ENCODE data around the gene KRABD2.

The KRABD2 gene

GRCh38 chr17:8332128-8332527, 44.4 kb downstream of the KRABD2 start:
- Histone ChIP-seq H4K20me1 (ENCODE audit: control insufficient read depth, insufficient read depth, low read depth, low read length) (no peaks in the 10 kb centered on the region), H3K27me3 (ENCODE audit: control insufficient read depth, low read length) (peaks cover 4% of the 10 kb centered on the region; the same call in 1 of the 2 replicates)
- TF ChIP-seq, protein P1, sequence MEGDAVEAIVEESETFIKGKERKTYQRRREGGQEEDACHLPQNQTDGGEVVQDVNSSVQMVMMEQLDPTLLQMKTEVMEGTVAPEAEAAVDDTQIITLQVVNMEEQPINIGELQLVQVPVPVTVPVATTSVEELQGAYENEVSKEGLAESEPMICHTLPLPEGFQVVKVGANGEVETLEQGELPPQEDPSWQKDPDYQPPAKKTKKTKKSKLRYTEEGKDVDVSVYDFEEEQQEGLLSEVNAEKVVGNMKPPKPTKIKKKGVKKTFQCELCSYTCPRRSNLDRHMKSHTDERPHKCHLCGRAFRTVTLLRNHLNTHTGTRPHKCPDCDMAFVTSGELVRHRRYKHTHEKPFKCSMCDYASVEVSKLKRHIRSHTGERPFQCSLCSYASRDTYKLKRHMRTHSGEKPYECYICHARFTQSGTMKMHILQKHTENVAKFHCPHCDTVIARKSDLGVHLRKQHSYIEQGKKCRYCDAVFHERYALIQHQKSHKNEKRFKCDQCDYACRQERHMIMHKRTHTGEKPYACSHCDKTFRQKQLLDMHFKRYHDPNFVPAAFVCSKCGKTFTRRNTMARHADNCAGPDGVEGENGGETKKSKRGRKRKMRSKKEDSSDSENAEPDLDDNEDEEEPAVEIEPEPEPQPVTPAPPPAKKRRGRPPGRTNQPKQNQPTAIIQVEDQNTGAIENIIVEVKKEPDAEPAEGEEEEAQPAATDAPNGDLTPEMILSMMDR (IDR thresholded peaks at IDR 0.05; ENCODE audit: low read depth, low read length, poor library complexity, severe bottlenecking): no peak
- TF ChIP-seq EZH2phosphoT487 (IDR thresholded peaks at IDR 0.05; ENCODE audit: borderline replicate concordance, low read length): no peak

DNA sequence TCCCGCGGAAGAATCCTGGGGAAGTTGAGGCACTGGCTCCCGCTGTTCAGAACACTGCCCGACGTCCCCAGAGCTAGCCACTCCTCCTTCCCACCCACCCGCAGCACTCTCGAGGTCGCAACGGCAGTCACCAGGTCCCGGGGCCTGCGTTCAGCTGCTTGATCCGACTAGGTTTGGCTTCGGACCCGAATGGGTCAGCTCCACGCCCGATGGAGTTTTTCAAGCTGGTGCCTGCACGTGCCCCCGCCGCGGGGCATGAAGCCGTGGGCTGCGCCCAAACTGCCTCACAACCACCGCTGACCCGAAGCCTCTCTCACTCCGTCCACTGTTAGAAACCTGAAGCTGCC, 49.2 kb downstream of the KRABD2 start:
- Histone ChIP-seq H3K9me2 (replicated peaks; ENCODE audit: control insufficient read depth, low read length) (no peaks in the 10 kb centered on the region), H3K9me3 (ENCODE audit: control insufficient read depth, insufficient read depth, low read length) (no peaks in the 10 kb centered on the region), H3K36me3 (ENCODE audit: control insufficient read depth, low read length) (no peaks in the 10 kb centered on the region), H3F3A (ENCODE audit: control insufficient read depth, insufficient read depth) (no peaks in the 10 kb centered on the region), H3K79me2 (ENCODE audit: control insufficient read depth, low read length) (no peaks in the 10 kb centered on the region), H3K4me2 (ENCODE audit: low read length) (no peak overlapping the region), H3K27ac (ENCODE audit: low read depth, low read length) (no peak overlapping the region), H3K4me3 (ENCODE audit: low read length) (no peak overlapping the region), H3K4me1 (ENCODE audit: control insufficient read depth, low read length) (peaks cover 8% of the 10 kb centered on the region), H3K27me3 (ENCODE audit: control insufficient read depth, low read length) (peaks cover 21% of the 10 kb centered on the region), H4K20me1 (ENCODE audit: control insufficient read depth, insufficient read depth, low read depth, low read length) (no peaks in the 10 kb centered on the region)
- TF ChIP-seq, protein P1 (IDR thresholded peaks at IDR 0.05; ENCODE audit: low read depth, low read length, poor library complexity, severe bottlenecking): no peak
- TF ChIP-seq EZH2phosphoT487 (IDR thresholded peaks at IDR 0.05; ENCODE audit: borderline replicate concordance, low read length): no peak

More at GRCh38 chr17:8332128-8332527, 44.4 kb downstream of the KRABD2 start:
- H3K4me1 ChIP-seq (ENCODE audit: control insufficient read depth, low read length): no peaks in the 10 kb centered on the region
- no peak overlapping the region for H3K27ac ChIP-seq (ENCODE audit: low read depth, low read length)
- no peaks in the 10 kb centered on the region for H3K9me3 ChIP-seq (ENCODE audit: control insufficient read depth, insufficient read depth, low read length)
- H3K79me2 ChIP-seq (ENCODE audit: control insufficient read depth, low read length): no peaks in the 10 kb centered on the region
- H3F3A ChIP-seq (ENCODE audit: control insufficient read depth, insufficient read depth): no peaks in the 10 kb centered on the region
- H3K4me2 ChIP-seq (ENCODE audit: low read length): no peak overlapping the region
- no peak overlapping the region for H3K4me3 ChIP-seq (ENCODE audit: low read length)
- H3K9me2 ChIP-seq (replicated peaks; ENCODE audit: control insufficient read depth, low read length): no peaks in the 10 kb centered on the region
- no peaks in the 10 kb centered on the region for H3K36me3 ChIP-seq (ENCODE audit: control insufficient read depth, low read length)
